Smooth muscle cell of the brain vasculature (primary cell): Measurements from ENCODE around the gene SORL1-AS1.
"Not testable (repeated sequence)": the region's sequence is repeated elsewhere in the genome, so short reads cannot be mapped to it uniquely, and the experiment has no call there.

Experiments
- DNase-seq: peaks from one replicate; pipeline ENCODE4 v3.0.0-alpha.2; 2012; ENCODE audit warnings: low read depth, low spot score

The SORL1-AS1 gene

GRCh38 chr11:121452609-121453150 is at the start of gene SORL1-AS1:
SORL1-AS1 (minus strand) TSS chr11:121452967.
- no peak for DNase-seq

GRCh38 chr11:121500717-121501116 is 48.0 kb upstream of the SORL1-AS1 start:
- no peak for DNase-seq

- DNase-seq = no peak
These were observed 47.5 kb upstream of the SORL1-AS1 start for GRCh38 chr11:121500275-121500674.

DNA sequence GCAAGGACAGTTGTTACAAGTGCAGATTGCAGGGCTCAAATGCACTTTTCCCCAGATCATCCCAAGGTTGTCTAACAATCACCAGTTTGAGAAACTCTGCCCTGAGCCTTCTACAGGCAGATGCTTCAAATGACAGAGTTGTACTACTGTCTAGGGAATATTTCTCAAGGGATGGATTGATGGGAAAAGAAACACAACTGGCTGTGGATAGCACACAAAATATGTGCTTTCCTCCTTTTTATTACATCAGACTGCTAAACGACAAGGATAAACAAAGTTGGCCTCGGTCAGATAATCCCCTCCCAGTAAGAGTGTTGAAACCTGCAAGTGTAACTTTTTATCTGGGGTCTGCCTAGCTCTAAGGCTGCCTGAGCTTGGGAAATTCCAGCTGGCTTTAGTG is 46.6 kb upstream of the SORL1-AS1 start:
- no peak for DNase-seq

GRCh38 chr11:121497176-121497998 is 44.6 kb upstream of the SORL1-AS1 start:
- DNase-seq = no peak

GRCh38 chr11:121494355-121495099 is 41.8 kb upstream of the SORL1-AS1 start:
- no peak for DNase-seq

DNA sequence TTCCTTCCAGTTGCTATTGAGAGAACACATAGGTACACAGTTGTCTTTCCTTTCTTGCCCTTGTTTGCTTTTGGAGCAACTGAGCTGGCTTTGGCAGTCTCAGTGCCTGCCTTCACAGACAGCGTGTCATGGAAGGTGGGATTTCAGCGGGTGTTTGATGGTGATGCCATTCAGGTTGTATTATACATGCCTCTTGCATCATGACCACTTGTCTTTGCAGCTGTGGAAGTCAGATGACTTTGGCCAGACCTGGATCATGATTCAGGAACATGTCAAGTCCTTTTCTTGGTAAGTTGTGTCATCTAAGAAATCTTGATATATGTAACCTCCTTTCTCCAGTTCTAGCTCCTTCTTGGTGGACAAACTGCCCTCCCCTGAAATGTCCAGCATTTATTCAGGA is 37.1 kb upstream of the SORL1-AS1 start:
- DNase-seq = no peak

DNA sequence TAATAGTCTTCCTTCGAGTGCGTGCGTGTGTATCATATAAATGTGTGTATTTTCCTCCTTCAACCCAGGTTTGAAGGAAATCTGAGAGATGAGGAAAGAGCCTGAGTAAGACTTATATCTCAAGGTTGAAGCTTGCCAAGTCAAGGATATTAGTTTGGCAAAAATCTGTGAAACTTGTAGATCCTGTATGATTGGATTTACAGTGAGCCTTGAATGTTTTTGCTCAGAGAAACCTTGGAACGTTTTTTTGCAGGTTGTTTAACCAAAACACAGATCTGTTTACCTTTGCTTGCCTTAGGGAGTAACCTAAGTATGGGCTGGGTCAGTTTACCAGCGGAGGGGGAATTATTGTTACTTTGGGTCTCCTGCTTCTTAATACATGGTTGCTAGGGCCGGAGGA is 35.9 kb upstream of the SORL1-AS1 start:
- no peak for DNase-seq

DNA sequence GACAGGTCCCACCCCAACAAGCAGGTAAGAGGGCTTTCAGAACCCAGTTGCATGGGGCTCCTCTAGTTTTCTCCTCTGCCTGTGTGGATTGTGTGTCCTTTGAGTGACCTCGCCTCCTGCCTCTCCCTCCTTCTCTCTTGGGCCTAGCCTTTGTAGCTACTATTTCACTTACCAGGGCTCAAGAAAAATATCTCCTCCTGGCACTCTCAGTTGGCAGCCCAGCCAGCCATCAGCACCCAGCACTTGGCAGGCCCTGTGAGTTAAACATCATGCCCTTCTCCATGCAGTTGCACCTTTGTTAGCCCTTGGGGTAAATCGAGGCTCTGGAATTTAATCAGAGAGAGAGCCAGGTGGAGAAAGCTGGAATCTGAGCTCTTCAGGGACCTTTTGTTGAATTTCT is 35.4 kb upstream of the SORL1-AS1 start:
- no peak for DNase-seq

DNA sequence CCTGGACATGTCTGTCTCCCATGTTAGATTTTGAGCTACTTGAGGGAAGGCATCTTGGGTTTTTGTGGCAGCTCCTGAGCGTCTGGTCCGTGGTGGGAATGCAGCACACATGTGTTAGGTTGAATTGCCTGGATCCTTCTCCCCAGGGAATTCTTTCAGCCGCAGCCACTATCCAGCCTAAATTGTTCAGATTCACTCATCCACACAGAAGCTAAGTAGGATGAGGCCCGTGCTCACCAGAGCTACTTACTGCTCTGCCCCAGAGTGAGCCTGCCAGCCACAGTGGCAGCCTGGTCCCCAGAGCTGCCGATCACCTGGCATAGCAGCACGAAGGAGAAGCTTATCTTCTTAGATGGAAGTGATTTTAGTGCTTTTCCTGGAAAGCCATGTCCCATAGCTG is 34.4 kb upstream of the SORL1-AS1 start:
- no peak for DNase-seq

DNA sequence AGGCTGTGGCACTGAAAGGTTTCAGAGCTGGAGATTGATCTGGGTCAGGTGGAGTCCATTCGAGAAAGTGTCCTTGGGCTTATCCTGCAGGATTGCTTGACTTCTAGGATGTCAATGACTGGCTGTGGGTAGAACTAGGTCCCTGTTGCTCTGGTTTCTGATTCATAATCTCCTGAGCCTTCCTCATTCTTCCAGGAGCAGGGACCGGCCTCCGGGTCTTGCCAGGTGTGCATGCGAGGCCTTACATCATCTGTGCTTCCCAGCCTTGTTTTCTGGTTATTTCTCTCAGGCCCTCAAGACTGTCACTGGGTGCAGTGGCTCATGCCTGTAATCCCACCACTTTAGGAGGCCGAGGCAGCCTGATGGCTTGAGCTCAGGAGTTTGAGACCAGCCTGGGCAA is 33.3 kb upstream of the SORL1-AS1 start:
- no peak for DNase-seq

GRCh38 chr11:121485216-121485615 is 32.4 kb upstream of the SORL1-AS1 start:
- no peak for DNase-seq

DNA sequence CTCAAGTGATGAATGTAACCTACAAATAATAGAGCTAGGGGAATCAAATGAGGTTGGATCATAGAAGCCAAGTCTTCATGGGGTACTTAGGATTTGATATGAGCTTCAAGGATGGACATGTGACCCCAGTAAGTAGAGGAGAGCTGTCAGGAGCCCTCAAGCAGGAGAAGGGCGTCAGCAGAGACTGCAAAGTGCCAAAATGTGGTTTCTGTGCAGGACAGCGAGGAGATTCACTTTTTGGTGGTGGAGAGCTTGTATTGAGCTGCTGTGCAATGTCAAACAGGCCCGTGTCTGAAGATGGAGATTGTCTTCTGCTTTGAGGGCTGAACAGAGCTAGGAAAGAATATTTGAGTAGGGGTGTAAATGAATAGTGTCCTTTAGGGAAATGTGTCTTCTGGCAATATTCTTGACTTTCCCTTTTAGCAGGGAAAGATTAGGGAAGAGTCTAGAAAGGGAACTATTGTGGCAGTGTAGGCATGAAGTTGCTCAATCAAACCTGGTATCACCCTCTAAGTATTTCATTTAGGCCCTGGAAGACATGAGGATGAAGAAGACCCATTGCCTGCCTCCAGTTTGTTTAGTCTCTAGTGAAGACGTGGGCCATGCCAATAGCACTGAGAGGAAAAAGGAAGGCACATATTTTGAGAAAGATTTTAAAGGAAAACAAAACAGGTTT is 31.2 kb upstream of the SORL1-AS1 start:
- DNase-seq = no peak

DNA sequence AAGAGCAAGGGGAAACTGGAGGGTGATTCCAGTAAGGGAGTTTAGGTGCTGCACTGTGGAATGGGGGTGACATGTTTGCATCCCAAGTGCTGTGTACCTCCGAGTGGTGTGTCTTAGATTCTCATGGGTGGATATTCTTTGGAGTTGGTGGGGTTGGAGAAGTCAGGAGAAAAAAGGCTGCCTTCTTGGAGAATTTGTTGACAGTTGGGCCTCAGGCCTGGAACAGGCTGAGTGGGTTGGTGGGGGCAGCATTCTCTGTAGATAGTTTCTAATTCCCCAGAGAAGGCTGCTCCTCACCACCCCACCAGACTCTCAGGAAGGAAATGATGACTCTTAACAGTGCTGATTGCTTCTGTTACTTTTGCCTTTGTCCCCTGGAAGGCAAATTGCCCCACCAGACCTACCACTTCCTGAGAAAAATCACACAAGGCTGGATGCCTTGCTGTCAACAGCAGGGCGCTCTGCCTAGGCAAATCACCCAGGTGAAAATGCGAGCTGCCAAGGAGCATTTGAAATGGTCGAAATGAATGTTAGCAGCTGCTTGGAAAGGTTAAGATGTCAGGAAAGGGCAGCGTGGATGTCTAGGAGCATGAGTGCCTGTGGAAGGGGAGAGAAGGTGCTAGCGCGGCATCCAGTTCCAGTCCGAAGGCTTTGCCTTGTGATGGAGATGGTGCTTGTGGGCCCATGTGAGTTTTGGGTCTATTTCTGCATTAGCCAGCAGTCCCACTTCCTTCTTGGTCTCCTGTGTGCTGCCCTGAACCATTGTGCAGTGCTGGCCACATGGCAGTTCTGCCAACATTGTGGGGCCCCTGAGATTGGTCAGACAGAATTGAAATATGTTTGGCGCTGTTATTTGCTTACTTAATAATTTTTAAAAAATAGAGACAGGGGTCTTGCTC is 29.7 kb upstream of the SORL1-AS1 start:
- DNase-seq = no peak

GRCh38 chr11:121481484-121482230 is 28.9 kb upstream of the SORL1-AS1 start:
- not testable (repeated sequence) for DNase-seq

DNA sequence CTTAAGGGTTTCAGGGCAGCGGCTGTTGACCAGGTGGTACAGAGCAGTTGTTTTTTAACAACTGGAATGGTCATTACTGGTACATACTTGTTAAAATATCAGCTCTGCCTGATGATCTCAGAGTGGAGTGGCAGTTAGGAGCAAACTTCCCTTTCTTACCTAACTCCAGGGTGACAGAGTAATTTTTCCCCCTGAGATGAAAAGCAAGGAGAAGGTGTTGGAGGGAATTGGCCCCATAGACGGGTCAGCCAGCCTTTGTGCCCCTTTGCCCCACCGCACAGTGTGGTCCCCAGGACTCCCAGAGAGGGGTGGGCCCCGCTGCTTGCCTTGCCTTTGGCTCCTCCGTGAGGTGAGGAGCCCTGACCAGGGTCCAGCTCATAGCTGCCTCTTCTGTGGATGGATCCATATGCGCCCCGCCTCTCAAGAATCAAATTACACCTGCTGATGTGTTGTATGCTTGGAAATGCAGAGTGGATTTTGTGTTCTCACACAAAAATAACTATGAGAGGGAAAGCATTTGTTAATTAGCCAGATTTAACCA is 27.0 kb upstream of the SORL1-AS1 start:
- no peak for DNase-seq

DNA sequence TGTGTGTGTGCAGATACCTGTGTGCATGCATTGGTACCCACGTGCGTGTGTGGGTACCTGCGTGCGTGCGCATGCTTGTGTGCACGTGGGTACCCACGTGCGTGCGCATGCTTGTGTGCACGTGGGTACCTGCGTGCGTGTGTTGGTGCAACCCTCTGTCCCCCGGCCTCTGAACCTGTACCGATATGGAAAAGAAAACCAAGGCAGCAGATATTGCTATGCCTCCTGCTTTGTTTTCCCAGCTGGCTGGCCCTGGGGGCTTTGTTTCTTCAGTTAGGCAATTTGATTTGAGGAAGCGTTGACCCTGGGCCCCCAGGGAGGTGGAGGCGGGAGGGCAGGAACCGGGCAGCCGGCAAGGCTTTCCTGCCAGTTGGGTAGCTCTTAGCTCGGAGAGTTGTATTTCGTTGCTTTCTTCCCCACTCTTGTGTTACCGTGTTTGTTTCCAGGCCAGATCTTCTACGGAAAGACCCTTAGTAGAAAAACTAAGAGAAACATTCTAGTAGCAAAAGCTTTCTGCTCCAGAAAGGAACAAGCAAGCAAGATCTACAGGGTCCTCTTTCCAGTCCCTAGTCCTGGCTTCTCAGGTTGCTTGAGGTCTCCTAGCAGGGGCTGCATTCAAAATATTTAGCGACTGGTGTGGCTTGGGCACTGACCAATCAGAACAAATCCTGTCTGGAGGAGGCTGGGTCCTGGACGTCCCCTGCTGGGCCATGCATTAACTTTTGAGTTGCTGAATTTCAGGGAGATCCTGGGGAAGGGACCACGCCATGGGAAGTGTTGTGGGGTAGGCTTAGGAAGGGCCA is 26.3 kb upstream of the SORL1-AS1 start:
- peak; percentile 7 for DNase-seq

GRCh38 chr11:121478226-121478894 is 25.6 kb upstream of the SORL1-AS1 start:
- DNase-seq = no peak
